ENCODE results near the gene PF4V1. TPM values are rescaled to one million over a fixed set of nuclear protein-coding genes. Genes with fewer than 3 reads are reported as not detected.

PF4V1 gene
- not detected for total RNA-seq

- no peak for TF ChIP-seq CTCF (IDR thresholded peaks at IDR 0.05)
- ATAC-seq (ENCODE audit: low FRiP score) (peak; percentile 33), DNase-seq (ENCODE audit: low spot score) (no peak)
These were observed at the start of gene PF4V1 for GRCh38 chr4:73853246-73853704. TSS of gene PF4V1 (plus strand) at chr4:73853296. CDS start at chr4:73853363, 67 bp downstream.

- DNase-seq (ENCODE audit: low spot score) (no peak), ATAC-seq (ENCODE audit: low FRiP score) (no peak)
- no peak for TF ChIP-seq CTCF (IDR thresholded peaks at IDR 0.05)
These were observed 42.9 kb upstream of the PF4V1 start for GRCh38 chr4:73810191-73810590.

GRCh38 chr4:73811841-73812240 is 41.3 kb upstream of the PF4V1 start:
- DNase-seq (ENCODE audit: low spot score) (no peak), ATAC-seq (ENCODE audit: low FRiP score) (no peak)
- TF ChIP-seq CTCF (IDR thresholded peaks at IDR 0.05), result no peak

- no peak for ATAC-seq (ENCODE audit: low FRiP score)
These were observed 38.4 kb upstream of the PF4V1 start for GRCh38 chr4:73814679-73815078.

GRCh38 chr4:73815145-73815544 is 38.0 kb upstream of the PF4V1 start:
- DNase-seq (ENCODE audit: low spot score) (no peak), ATAC-seq (ENCODE audit: low FRiP score) (no peak)
- TF ChIP-seq CTCF (IDR thresholded peaks at IDR 0.05), result no peak

More at GRCh38 chr4:73814679-73815078, 38.4 kb upstream of the PF4V1 start:
- TF ChIP-seq CTCF (IDR thresholded peaks at IDR 0.05), result no peak
- DNase-seq (ENCODE audit: low spot score), result no peak

- no peak for TF ChIP-seq CTCF (IDR thresholded peaks at IDR 0.05)
- peak; percentile 54 for ATAC-seq (ENCODE audit: low FRiP score)
- DNase-seq (ENCODE audit: low spot score), result no peak
These were observed 36.3 kb upstream of the PF4V1 start for GRCh38 chr4:73816814-73817213.

- TF ChIP-seq CTCF (IDR thresholded peaks at IDR 0.05), result no peak
- no peak for DNase-seq (ENCODE audit: low spot score)
- no peak for ATAC-seq (ENCODE audit: low FRiP score)
These were observed 35.8 kb upstream of the PF4V1 start for GRCh38 chr4:73817341-73817740.

All from omental fat pad (tissue), 4 donors.